Right kidney (tissue), 1 donor: ENCODE results near the gene TECR.
"Not testable (repeated sequence)": the region's sequence is repeated elsewhere in the genome, so short reads cannot be mapped to it uniquely, and the experiment has no call there.

Experiments
- DNase-seq: peaks from one replicate; pipeline ENCODE4 v3.0.0-alpha.2; 2016

TECR gene

GRCh38 chr19:14584372-14584771 is 55.0 kb downstream of the TECR start:
- DNase-seq, result not testable (repeated sequence)

- DNase-seq, result not testable (repeated sequence)
Measured at GRCh38 chr19:14585187-14585586, 55.8 kb downstream of the TECR start.

- DNase-seq, result not testable (repeated sequence)
Measured at GRCh38 chr19:14589433-14589832, 60.0 kb downstream of the TECR start.

- no peak for DNase-seq
Measured at GRCh38 chr19:14595558-14595957, 66.2 kb downstream of the TECR start.

GRCh38 chr19:14599548-14600147 is 70.3 kb downstream of the TECR start:
- DNase-seq, result no peak

GRCh38 chr19:14603990-14604387 is 74.6 kb downstream of the TECR start:
- DNase-seq, result no peak

GRCh38 chr19:14606627-14607026 is 77.2 kb downstream of the TECR start:
- no peak for DNase-seq

- no peak for DNase-seq
Measured at GRCh38 chr19:14611051-14611450, 81.7 kb downstream of the TECR start.

- DNase-seq, result not testable (repeated sequence)
Measured at GRCh38 chr19:14612242-14612641, 82.8 kb downstream of the TECR start.

- no peak for DNase-seq
Measured at GRCh38 chr19:14612657-14613056, 83.3 kb downstream of the TECR start.

GRCh38 chr19:14613399-14614098 is 84.2 kb downstream of the TECR start:
- not testable (repeated sequence) for DNase-seq

GRCh38 chr19:14614099-14614412 is 84.7 kb downstream of the TECR start:
- DNase-seq, result no peak
